ENCODE measurements around the gene TACC2.

DNA sequence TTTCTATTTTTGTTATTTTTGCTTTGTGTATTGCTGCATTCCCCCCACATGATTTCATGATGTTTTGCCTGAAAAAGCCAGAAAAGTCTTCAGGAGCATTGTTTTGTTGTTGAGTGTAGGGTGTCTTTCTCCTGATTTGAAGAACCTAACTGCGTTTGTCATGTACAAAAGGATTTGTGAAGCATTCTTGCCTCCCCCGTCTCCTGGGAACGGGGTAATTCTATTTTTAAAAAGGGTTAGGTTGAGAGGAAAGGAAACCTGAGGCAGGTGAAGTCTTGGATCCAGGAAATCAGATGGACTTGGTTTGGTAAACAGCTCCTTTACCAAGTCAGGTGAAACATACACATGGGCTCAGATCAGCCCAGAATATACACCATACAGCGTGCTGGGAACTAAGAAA is 256.2 kb downstream of the TACC2 start:
- TF ChIP-seq POLR2A (IDR thresholded peaks at IDR 0.05) (no peak), POLR2AphosphoS5 (IDR thresholded peaks at IDR 0.05) (no peak)
- TF ChIP-seq, protein P1, sequence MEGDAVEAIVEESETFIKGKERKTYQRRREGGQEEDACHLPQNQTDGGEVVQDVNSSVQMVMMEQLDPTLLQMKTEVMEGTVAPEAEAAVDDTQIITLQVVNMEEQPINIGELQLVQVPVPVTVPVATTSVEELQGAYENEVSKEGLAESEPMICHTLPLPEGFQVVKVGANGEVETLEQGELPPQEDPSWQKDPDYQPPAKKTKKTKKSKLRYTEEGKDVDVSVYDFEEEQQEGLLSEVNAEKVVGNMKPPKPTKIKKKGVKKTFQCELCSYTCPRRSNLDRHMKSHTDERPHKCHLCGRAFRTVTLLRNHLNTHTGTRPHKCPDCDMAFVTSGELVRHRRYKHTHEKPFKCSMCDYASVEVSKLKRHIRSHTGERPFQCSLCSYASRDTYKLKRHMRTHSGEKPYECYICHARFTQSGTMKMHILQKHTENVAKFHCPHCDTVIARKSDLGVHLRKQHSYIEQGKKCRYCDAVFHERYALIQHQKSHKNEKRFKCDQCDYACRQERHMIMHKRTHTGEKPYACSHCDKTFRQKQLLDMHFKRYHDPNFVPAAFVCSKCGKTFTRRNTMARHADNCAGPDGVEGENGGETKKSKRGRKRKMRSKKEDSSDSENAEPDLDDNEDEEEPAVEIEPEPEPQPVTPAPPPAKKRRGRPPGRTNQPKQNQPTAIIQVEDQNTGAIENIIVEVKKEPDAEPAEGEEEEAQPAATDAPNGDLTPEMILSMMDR (IDR thresholded peaks at IDR 0.05), result no peak

Measured in suprapubic skin (tissue), 4 donors.